Skeletal muscle satellite cell (primary cell): Measurements from ENCODE around the gene CHTF8. TPM values are rescaled to one million over a fixed set of nuclear protein-coding genes. Genes with fewer than 3 reads are reported as not detected.

Source experiments
- H3K27me3 ChIP-seq: 2 replicates; pipeline ENCODE4 v1.7.0; 2013; ENCODE audit warnings: low read length; ENCODE audit not compliant: control insufficient read depth, insufficient read depth
- H3K36me3 ChIP-seq: 2 replicates; pipeline ENCODE4 v1.7.0; 2013; ENCODE audit warnings: mild to moderate bottlenecking, control low read depth, low read length; ENCODE audit not compliant: insufficient read depth
- H3K4me1 ChIP-seq: 2 replicates; pipeline ENCODE4 v1.7.0; 2013; ENCODE audit warnings: low read length; ENCODE audit not compliant: control insufficient read depth, insufficient read depth
- H3K4me2 ChIP-seq: 2 replicates; pipeline ENCODE4 v1.7.0; 2013; ENCODE audit warnings: mild to moderate bottlenecking, low read length
- H3K4me3 ChIP-seq: 2 replicates; pipeline ENCODE4 v1.7.0; 2013; ENCODE audit warnings: low read length
- H3K9ac ChIP-seq: 2 replicates; pipeline ENCODE4 v1.7.0; 2013; ENCODE audit warnings: mild to moderate bottlenecking, low read depth, low read length, moderate library complexity
- H3K9me3 ChIP-seq: replicated peaks from 2 replicates; pipeline ENCODE4 v1.7.0; 2013; ENCODE audit warnings: mild to moderate bottlenecking, control low read depth, low read length
- total RNA-seq: library from RNA; depleted of rRNA; stranded (reverse); fragments of >200 nt; gene quantifications from 2 replicates; pipeline ENCODE4 v1.2.3, GENCODE V29; 2012; rRNA removed

CHTF8 gene
- 67.4 and 83.0 TPM in 2 replicates for total RNA-seq

DNA sequence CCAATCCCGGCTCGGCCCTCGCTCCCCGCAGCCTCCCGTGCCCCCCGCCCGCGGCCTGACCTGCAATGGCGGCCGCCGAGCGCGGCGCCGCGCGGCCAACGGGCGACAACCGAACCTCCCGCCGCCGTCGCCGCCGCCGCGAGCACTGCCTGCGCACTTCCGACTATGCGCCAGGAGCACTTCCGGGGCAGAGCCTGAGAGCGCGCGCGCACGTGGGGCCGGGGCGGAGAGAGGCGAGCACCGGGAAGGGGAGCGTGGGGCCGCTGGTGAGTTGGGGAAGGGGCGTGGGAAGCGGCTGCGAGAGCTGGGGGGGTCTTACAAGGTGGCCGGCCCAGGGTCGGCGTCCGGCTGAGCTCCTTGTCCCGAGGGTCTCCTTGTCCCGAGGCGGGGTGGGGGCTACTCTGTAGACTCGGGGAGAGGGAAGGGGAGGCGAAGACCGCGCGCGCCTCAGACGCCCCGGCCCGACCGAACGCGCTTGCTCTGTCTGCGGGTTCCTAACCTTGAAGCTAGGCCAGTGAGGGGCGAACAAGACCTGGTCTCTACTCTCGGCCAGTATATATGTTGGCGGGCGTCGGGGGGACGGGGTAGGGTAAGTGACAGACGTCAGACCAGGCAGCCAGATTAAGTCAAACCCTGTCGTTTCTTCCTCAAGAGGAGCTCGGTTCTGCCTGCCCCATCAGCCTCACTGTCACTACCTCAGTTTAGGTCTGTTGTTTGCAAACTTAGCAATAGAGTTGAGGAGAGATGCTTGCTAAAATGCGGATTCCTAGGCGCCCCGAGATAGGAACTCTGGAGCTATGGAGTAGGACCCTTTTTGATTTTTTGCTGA, at the start of gene CHTF8, which contains the start of gene UTP4:
Gene CHTF8 (minus strand): TSS at position 165 of the 829 bp plus-strand sequence. CDS start 11,130 bp downstream, outside the sequence.
Gene UTP4 (plus strand): TSS at position 226 of the 829 bp plus-strand sequence. CDS start 811 bp downstream, outside the sequence.
- Histone ChIP-seq H3K27me3 (no peaks in the 10 kb centered on the region), H3K9me3 (no peaks in the 10 kb centered on the region), H3K9ac (peak within 1 kb of the TSS; percentile 100), H3K4me3 (peak within 1 kb of the TSS; percentile 95), H3K4me1 (peaks cover 21% of the 10 kb centered on the region), H3K36me3 (peaks cover 21% of the 10 kb centered on the region), H3K4me2 (peak within 1 kb of the TSS; percentile 88)

GRCh38 chr16:69180011-69180338, 47.6 kb upstream of the CHTF8 start:
- Histone ChIP-seq H3K4me1 (peaks cover 31% of the 10 kb centered on the region), H3K9ac (no peak overlapping the region), H3K27me3 (no peaks in the 10 kb centered on the region), H3K9me3 (no peaks in the 10 kb centered on the region), H3K4me3 (no peak overlapping the region), H3K4me2 (peak overlapping the region; percentile 49), H3K36me3 (no peaks in the 10 kb centered on the region)

- Histone ChIP-seq H3K9ac (no peak overlapping the region), H3K27me3 (no peaks in the 10 kb centered on the region), H3K4me2 (peak overlapping the region; percentile 49), H3K9me3 (no peaks in the 10 kb centered on the region), H3K36me3 (no peaks in the 10 kb centered on the region), H3K4me1 (peaks cover 31% of the 10 kb centered on the region), H3K4me3 (no peak overlapping the region)
Observed at GRCh38 chr16:69179328-69180010, 47.1 kb upstream of the CHTF8 start.

DNA sequence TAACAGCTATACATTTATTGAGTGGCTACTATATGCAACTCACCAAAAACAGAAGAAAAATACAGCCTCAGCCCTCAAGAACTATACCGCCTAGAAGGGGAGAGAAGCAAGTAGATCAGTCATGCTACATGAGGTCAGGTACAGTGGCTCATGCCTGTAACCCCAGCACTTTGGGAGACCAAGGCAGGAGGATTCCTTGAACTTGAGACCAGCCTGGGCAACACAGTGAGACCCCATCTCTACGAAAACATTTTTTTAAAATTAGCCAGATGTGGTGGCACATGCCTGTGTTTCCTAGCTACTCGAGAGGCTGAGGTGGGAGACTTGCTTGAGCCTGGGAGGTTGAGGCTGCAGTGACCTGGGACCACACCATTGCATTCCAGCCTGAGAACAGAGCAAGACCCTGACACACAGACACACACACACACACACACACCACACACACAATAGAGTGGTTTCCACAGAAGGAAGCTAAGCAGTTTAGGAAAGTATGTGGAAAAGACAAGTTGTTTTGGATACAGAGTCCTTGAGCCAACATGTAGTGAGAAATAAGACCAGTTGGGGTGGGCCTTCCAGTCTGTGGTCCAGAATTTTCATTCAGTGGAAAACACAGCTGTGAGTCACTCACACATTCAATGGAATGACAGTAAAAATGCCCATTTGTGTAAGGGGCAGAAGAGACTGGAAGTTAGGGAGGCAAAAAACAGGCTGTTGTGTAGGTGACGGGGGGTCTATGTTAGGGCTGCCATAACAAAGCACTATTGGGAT, 43.8 kb upstream of the CHTF8 start:
- H3K27me3 ChIP-seq, result no peaks in the 10 kb centered on the region
- no peak overlapping the region for H3K4me3 ChIP-seq
- H3K4me1 ChIP-seq, result peaks cover 44% of the 10 kb centered on the region

GRCh38 chr16:69171325-69172084, 39.1 kb upstream of the CHTF8 start:
- peak overlapping the region; percentile 16 for H3K9ac ChIP-seq
- H3K9me3 ChIP-seq, result no peaks in the 10 kb centered on the region
- H3K4me2 ChIP-seq, result no peak overlapping the region
- peaks cover 31% of the 10 kb centered on the region for H3K36me3 ChIP-seq
- H3K27me3 ChIP-seq, result no peaks in the 10 kb centered on the region
- no peak overlapping the region for H3K4me3 ChIP-seq
- H3K4me1 ChIP-seq, result peaks cover 35% of the 10 kb centered on the region

More for the DNA sequence above, 43.8 kb upstream of the CHTF8 start:
- H3K36me3 ChIP-seq, result no peaks in the 10 kb centered on the region
- H3K9me3 ChIP-seq, result no peaks in the 10 kb centered on the region
- no peak overlapping the region for H3K9ac ChIP-seq
- H3K4me2 ChIP-seq, result no peak overlapping the region

DNA sequence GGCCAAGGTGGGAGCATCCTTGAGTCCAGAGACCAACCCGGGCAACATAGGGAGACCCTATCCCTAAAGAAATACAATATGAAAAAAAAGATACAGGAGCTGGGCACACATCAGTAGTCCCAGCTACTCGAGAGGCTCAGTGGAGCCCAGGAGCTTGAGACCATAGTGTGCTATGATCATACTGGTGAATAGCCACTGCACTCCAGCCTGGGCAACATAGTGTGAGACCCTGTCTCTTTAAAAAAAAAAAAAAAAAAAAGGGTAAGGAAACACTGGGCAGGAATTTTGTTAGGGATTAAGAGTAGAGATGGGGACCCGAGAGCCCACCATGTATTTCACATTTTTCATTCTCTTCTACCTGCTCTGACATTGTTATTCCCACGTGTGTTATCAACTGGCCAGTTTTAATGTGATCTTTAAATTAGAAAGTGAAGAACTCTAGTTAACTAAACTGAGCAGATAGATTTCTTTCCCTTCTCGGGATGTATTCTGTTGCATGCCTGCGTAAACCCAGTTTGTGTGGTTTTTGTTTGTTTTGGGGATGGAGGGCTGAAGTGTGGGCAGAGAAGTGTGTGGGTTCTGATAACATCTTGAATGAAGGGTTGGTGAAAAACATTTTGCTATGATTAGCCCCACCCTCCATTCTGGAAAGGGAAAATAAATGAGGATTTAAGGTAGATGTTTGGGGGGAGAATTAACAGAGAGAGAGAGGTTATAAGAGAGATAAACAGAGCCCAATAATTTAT, 37.4 kb upstream of the CHTF8 start:
- no peak overlapping the region for H3K9ac ChIP-seq
- no peak overlapping the region for H3K4me2 ChIP-seq
- H3K27me3 ChIP-seq, result no peaks in the 10 kb centered on the region
- peaks cover 47% of the 10 kb centered on the region for H3K36me3 ChIP-seq
- H3K4me3 ChIP-seq, result no peak overlapping the region
- H3K4me1 ChIP-seq, result peaks cover 41% of the 10 kb centered on the region
- H3K9me3 ChIP-seq, result no peaks in the 10 kb centered on the region

DNA sequence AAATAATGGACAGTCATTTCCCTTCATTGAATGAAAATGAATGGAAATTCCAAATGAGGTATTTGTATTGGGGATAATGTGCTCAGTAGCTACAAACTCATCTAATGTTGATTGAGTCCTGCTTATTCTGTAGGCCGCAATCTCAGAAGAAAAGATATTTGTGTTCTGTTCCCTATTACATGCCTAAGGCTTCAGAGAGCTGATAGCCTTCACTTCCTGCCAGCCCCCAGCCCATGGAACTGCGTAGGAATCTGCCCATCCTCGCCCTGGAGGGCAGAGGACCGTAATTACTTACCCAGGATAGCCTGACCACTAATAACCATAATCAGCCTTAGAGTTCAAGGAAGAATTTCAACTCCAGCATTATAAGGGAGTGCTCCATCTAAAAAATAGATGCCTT, 36.7 kb upstream of the CHTF8 start:
- H3K9ac ChIP-seq, result no peak overlapping the region
- H3K4me1 ChIP-seq, result peaks cover 36% of the 10 kb centered on the region
- H3K4me2 ChIP-seq, result no peak overlapping the region
- no peak overlapping the region for H3K4me3 ChIP-seq
- peaks cover 50% of the 10 kb centered on the region for H3K36me3 ChIP-seq
- no peaks in the 10 kb centered on the region for H3K9me3 ChIP-seq
- H3K27me3 ChIP-seq, result no peaks in the 10 kb centered on the region

GRCh38 chr16:69166946-69167930, 34.9 kb upstream of the CHTF8 start:
- Histone ChIP-seq H3K36me3 (peaks cover 61% of the 10 kb centered on the region), H3K9ac (no peak overlapping the region), H3K9me3 (no peaks in the 10 kb centered on the region), H3K27me3 (no peaks in the 10 kb centered on the region), H3K4me1 (peaks cover 26% of the 10 kb centered on the region), H3K4me3 (peak overlapping the region; percentile 9), H3K4me2 (peak overlapping the region; percentile 12)

- Histone ChIP-seq H3K4me3 (peak overlapping the region; percentile 9), H3K4me2 (peak overlapping the region; percentile 12), H3K9me3 (no peaks in the 10 kb centered on the region), H3K27me3 (no peaks in the 10 kb centered on the region), H3K4me1 (peaks cover 20% of the 10 kb centered on the region), H3K9ac (no peak overlapping the region), H3K36me3 (peaks cover 65% of the 10 kb centered on the region)
Observed at GRCh38 chr16:69166221-69166833, 33.9 kb upstream of the CHTF8 start.
